ENCODE data around the gene SH3BP4. TPM values are rescaled to one million over a fixed set of nuclear protein-coding genes. Genes with fewer than 3 reads are reported as not detected.

The SH3BP4 gene
- total and polyA plus RNA-seq, 2 of the 13 experiments (the other 11 are each of a cell fraction or from before 2014, with no cell fraction given), result 34.6 to 99.1 TPM

GRCh38 chr2:234983011-234983726 is 31.4 kb downstream of the SH3BP4 start (continued):
- TF ChIP-seq, protein P1, sequence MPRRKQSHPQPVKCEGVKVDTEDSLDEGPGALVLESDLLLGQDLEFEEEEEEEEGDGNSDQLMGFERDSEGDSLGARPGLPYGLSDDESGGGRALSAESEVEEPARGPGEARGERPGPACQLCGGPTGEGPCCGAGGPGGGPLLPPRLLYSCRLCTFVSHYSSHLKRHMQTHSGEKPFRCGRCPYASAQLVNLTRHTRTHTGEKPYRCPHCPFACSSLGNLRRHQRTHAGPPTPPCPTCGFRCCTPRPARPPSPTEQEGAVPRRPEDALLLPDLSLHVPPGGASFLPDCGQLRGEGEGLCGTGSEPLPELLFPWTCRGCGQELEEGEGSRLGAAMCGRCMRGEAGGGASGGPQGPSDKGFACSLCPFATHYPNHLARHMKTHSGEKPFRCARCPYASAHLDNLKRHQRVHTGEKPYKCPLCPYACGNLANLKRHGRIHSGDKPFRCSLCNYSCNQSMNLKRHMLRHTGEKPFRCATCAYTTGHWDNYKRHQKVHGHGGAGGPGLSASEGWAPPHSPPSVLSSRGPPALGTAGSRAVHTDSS (CRISPR knock-in tag; conservative IDR thresholded peaks at IDR 0.05), result no peak
- TF ChIP-seq ZBTB20 (CRISPR knock-in tag; IDR thresholded peaks at IDR 0.05; ENCODE audit: borderline replicate concordance, low read depth), result 0 out of 2 replicates have a peak, but pooled peaks have one; percentile 34
- no peak for TF ChIP-seq HNF4G (IDR thresholded peaks at IDR 0.05; ENCODE audit: borderline replicate concordance, low read depth, low read length)
- TF ChIP-seq HNF4G (CRISPR knock-in tag; IDR thresholded peaks at IDR 0.05; ENCODE audit: borderline replicate concordance, low read depth), result no peak
- TF ChIP-seq MAFG (CRISPR knock-in tag; IDR thresholded peaks at IDR 0.05), result no peak
- TF ChIP-seq HOXA5 (CRISPR knock-in tag; IDR thresholded peaks at IDR 0.05), result 0 out of 2 replicates have a peak, but pooled peaks have one; percentile 1
- TF ChIP-seq ZBTB4 (CRISPR knock-in tag; IDR thresholded peaks at IDR 0.05; ENCODE audit: borderline replicate concordance), result 0 out of 2 replicates have a peak, but pooled peaks have one; percentile 2
- TF ChIP-seq ZNF720 (CRISPR knock-in tag; IDR thresholded peaks at IDR 0.05), result no peak
- TF ChIP-seq, protein P2, sequence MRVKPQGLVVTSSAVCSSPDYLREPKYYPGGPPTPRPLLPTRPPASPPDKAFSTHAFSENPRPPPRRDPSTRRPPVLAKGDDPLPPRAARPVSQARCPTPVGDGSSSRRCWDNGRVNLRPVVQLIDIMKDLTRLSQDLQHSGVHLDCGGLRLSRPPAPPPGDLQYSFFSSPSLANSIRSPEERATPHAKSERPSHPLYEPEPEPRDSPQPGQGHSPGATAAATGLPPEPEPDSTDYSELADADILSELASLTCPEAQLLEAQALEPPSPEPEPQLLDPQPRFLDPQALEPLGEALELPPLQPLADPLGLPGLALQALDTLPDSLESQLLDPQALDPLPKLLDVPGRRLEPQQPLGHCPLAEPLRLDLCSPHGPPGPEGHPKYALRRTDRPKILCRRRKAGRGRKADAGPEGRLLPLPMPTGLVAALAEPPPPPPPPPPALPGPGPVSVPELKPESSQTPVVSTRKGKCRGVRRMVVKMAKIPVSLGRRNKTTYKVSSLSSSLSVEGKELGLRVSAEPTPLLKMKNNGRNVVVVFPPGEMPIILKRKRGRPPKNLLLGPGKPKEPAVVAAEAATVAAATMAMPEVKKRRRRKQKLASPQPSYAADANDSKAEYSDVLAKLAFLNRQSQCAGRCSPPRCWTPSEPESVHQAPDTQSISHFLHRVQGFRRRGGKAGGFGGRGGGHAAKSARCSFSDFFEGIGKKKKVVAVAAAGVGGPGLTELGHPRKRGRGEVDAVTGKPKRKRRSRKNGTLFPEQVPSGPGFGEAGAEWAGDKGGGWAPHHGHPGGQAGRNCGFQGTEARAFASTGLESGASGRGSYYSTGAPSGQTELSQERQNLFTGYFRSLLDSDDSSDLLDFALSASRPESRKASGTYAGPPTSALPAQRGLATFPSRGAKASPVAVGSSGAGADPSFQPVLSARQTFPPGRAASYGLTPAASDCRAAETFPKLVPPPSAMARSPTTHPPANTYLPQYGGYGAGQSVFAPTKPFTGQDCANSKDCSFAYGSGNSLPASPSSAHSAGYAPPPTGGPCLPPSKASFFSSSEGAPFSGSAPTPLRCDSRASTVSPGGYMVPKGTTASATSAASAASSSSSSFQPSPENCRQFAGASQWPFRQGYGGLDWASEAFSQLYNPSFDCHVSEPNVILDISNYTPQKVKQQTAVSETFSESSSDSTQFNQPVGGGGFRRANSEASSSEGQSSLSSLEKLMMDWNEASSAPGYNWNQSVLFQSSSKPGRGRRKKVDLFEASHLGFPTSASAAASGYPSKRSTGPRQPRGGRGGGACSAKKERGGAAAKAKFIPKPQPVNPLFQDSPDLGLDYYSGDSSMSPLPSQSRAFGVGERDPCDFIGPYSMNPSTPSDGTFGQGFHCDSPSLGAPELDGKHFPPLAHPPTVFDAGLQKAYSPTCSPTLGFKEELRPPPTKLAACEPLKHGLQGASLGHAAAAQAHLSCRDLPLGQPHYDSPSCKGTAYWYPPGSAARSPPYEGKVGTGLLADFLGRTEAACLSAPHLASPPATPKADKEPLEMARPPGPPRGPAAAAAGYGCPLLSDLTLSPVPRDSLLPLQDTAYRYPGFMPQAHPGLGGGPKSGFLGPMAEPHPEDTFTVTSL (CRISPR knock-in tag; IDR thresholded peaks at IDR 0.05; ENCODE audit: borderline replicate concordance), result no peak
- no peak for TF ChIP-seq PBX2 (CRISPR knock-in tag; IDR thresholded peaks at IDR 0.05)
- TF ChIP-seq PCBP1 (IDR thresholded peaks at IDR 0.05; ENCODE audit: borderline replicate concordance, low read depth, low read length), result no peak
- no peak for TF ChIP-seq ZNF589 (CRISPR knock-in tag; conservative IDR thresholded peaks at IDR 0.05)

Measured in HepG2 (cell line).